IMR-90 (cell line): ENCODE measurements around the gene NDP. TPM values are rescaled to one million over a fixed set of nuclear protein-coding genes. Genes with fewer than 3 reads are reported as not detected.

Experiments used
- ATAC-seq: fragments of 200-7000 bp; cut with Tn5 transposase; 2 replicates; pipeline ENCODE4 v1.9.1; 2020; ENCODE audit warnings: low read depth, mild to moderate bottlenecking, moderate library complexity
- BruUV-seq: library from RNA; stranded (reverse); fragments of 400-500 nt; replicated peaks from 2 replicates; lab custom pipeline; 2021; lab: Mats Ljungman, UMichigan
- CTCF ChIA-PET: fragments of 300-600 bp; formaldehyde crosslinking; extraction: SDS; loops from one replicate; lab custom pipeline; 2021; ENCODE audit warnings: antibody characterized with exemption; lab: Yijun Ruan, JAX
- POLR2A ChIA-PET: fragments of 300-600 bp; sonication (Branson Sonifier 250); formaldehyde crosslinking; loops from one replicate; lab custom pipeline; 2022; ENCODE audit warnings: antibody characterized with exemption; ENCODE audit not compliant: unreplicated experiment; lab: Charles Lee
- DNase-seq: peaks from one replicate; pipeline ENCODE4 v3.0.0; 2013
- H2AFZ ChIP-seq: replicated peaks from 2 replicates; pipeline ENCODE3; 2013; ENCODE audit warnings: low read length, mild to moderate bottlenecking; ENCODE audit not compliant: poor library complexity
- H2AK5ac ChIP-seq: 2 replicates; pipeline ENCODE4 v1.6.1; 2013; ENCODE audit warnings: low read depth, low read length, inconsistent platforms
- H2AK9ac ChIP-seq: replicated peaks from 2 replicates; pipeline ENCODE3; 2013; ENCODE audit warnings: mild to moderate bottlenecking, low read depth, low read length, moderate library complexity; ENCODE audit not compliant: poor library complexity
- H2BK120ac ChIP-seq: 2 replicates; pipeline ENCODE4 v1.6.1; 2013; ENCODE audit warnings: low read depth, low read length, inconsistent platforms
- H2BK15ac ChIP-seq: 3 replicates; pipeline ENCODE4 v1.6.1; 2013; ENCODE audit warnings: low read depth, low read length, inconsistent platforms
- H2BK20ac ChIP-seq: 2 replicates; pipeline ENCODE4 v1.6.1; 2013; ENCODE audit warnings: low read depth, mild to moderate bottlenecking, inconsistent platforms, low read length, moderate library complexity
- H2BK5ac ChIP-seq: 2 replicates; pipeline ENCODE4 v1.6.1; 2013; ENCODE audit warnings: mild to moderate bottlenecking, low read depth, low read length, inconsistent platforms; ENCODE audit not compliant: poor library complexity, severe bottlenecking
- H3K14ac ChIP-seq: replicated peaks from 2 replicates; pipeline ENCODE4 v1.6.1; 2013; ENCODE audit warnings: low read depth, low read length, inconsistent platforms
- H3K18ac ChIP-seq: 2 replicates; pipeline ENCODE4 v1.6.1; 2013; ENCODE audit warnings: low read depth, low read length, control low read depth
- H3K23ac ChIP-seq: 2 replicates; pipeline ENCODE4 v1.6.1; 2013; ENCODE audit warnings: low read depth, low read length, inconsistent platforms
- H3K27ac ChIP-seq: 2 replicates; pipeline ENCODE4 v1.5.1; 2013; ENCODE audit warnings: mild to moderate bottlenecking, control low read depth, low read length; ENCODE audit not compliant: insufficient read depth
- H3K27me3 ChIP-seq: 2 replicates; pipeline ENCODE4 v1.6.1; 2013; ENCODE audit warnings: low read length; ENCODE audit not compliant: control insufficient read depth, insufficient read depth
- H3K36me3 ChIP-seq: 2 replicates; pipeline ENCODE4 v1.6.1; 2013; ENCODE audit warnings: low read length, mixed read lengths; ENCODE audit not compliant: control insufficient read depth, insufficient read depth
- H3K4ac ChIP-seq: 2 replicates; pipeline ENCODE4 v1.6.1; 2013; ENCODE audit warnings: low read depth, low read length, inconsistent platforms
- H3K4me1 ChIP-seq: 2 replicates; pipeline ENCODE4 v1.6.1; 2013; ENCODE audit warnings: low read length, mixed read lengths; ENCODE audit not compliant: control insufficient read depth, insufficient read depth
- H3K4me2 ChIP-seq: 2 replicates; pipeline ENCODE4 v1.6.1; 2013; ENCODE audit warnings: low read depth, mild to moderate bottlenecking, control low read depth, low read length, moderate library complexity
- H3K4me3 ChIP-seq: 2 replicates; pipeline ENCODE4 v1.5.1; 2013; ENCODE audit warnings: low read depth, mild to moderate bottlenecking, control low read depth, low read length, moderate library complexity; ENCODE audit not compliant: insufficient read depth
- H3K56ac ChIP-seq: 2 replicates; pipeline ENCODE4 v1.6.1; 2013; ENCODE audit warnings: low read length, inconsistent platforms; ENCODE audit not compliant: insufficient read depth; ENCODE audit errors: extremely low read depth
- H3K79me1 ChIP-seq, 2 experiments: 2 replicates each; pipeline ENCODE4 v1.6.1; 2013; ENCODE audit warnings: low read length in 2 of 2, inconsistent platforms in 1 of 2, low read depth in 1 of 2
- H3K9ac ChIP-seq: 2 replicates; pipeline ENCODE4 v1.6.1; 2013; ENCODE audit warnings: low read depth, low read length, control low read depth
- H3K9me1 ChIP-seq: 2 replicates; pipeline ENCODE4 v1.6.1; 2013; ENCODE audit warnings: low read length, inconsistent platforms; ENCODE audit not compliant: insufficient read depth
- H3K9me3 ChIP-seq: 2 replicates; pipeline ENCODE4 v1.6.1; 2013; ENCODE audit warnings: low read length; ENCODE audit not compliant: control insufficient read depth, insufficient read depth
- H4K20me1 ChIP-seq: 2 replicates; pipeline ENCODE4 v1.6.1; 2013; ENCODE audit warnings: low read length, inconsistent platforms; ENCODE audit not compliant: insufficient read depth
- H4K5ac ChIP-seq: 2 replicates; pipeline ENCODE4 v1.6.1; 2013; ENCODE audit warnings: mild to moderate bottlenecking, low read depth, low read length, control low read depth
- H4K8ac ChIP-seq, 2 experiments: 2 replicates each; pipeline ENCODE4 v1.6.1; 2013; ENCODE audit warnings: low read depth in 2 of 2, low read length in 2 of 2, control low read depth in 1 of 2, inconsistent platforms in 1 of 2
- H4K91ac ChIP-seq: 2 replicates; pipeline ENCODE4 v1.6.1; 2013; ENCODE audit warnings: low read depth, low read length, inconsistent platforms; ENCODE audit not compliant: insufficient read depth
- BHLHE40 ChIP-seq: fragments of 150-350 bp; IDR thresholded peaks from 2 replicates; pipeline ENCODE4 v1.6.1; 2016; ENCODE audit warnings: mild to moderate bottlenecking, low read depth, low read length
- FOS ChIP-seq: fragments of 150-350 bp; IDR thresholded peaks from 2 replicates; pipeline ENCODE4 v1.6.1; 2016; ENCODE audit warnings: low read depth, low read length
- MAFK ChIP-seq: IDR thresholded peaks from 2 replicates; pipeline ENCODE4 v1.6.1; 2012; ENCODE audit warnings: low read depth, low read length, improper control_type of control experiment
- NFE2L2 ChIP-seq: fragments of 150-350 bp; IDR thresholded peaks from 2 replicates; pipeline ENCODE4 v1.6.1; 2016; ENCODE audit warnings: low read depth, mild to moderate bottlenecking, low read length
- RAD21 ChIP-seq: IDR thresholded peaks from 2 replicates; pipeline ENCODE4 v1.6.1; 2012; ENCODE audit warnings: low read length, improper control_type of control experiment
- RFX5 ChIP-seq: IDR thresholded peaks from 2 replicates; pipeline ENCODE4 v1.8.0; 2012; ENCODE audit warnings: low read depth, mild to moderate bottlenecking, low read length, moderate library complexity
- USF2 ChIP-seq: fragments of 150-350 bp; IDR thresholded peaks from 2 replicates; pipeline ENCODE4 v1.6.1; 2017; ENCODE audit warnings: mild to moderate bottlenecking, antibody characterized with exemption, low read length, low read depth
- WGBS, 2 experiments: methylation state at CpG; one replicate each; pipeline versions ENCODE4 v1.1.5 to v1.1.7; 2013; ENCODE audit warnings: missing lambda C conversion rate in 2 of 2; ENCODE audit not compliant: insufficient read length in 1 of 2; ENCODE audit errors: extremely low coverage in 2 of 2; 5-methylcytosine and 5-hydroxymethylcytosine counted together
- dilution Hi-C: fragments of 300-500 bp; cut with HindIII; formaldehyde crosslinking; loops from one replicate; pipeline ENCODE4 v1.14.3; 2018; ENCODE audit warnings: low sequenced_read_pairs; ENCODE audit not compliant: unreplicated experiment
- in situ Hi-C: fragments of 300-500 bp; cut with MboI; formaldehyde crosslinking; loops from 3 replicates; pipeline ENCODE4 v1.14.3; 2019; ENCODE audit warnings: low sequenced_read_pairs, inconsistent platforms, mixed read lengths
- intact Hi-C: fragments of 100-400 bp; cut with micrococcal nuclease; formaldehyde crosslinking; loops from 2 replicates; pipeline ENCODE4 v1.10.0; 2022
- polyA plus RNA-seq, 3 experiments: library from polyadenylated mRNA; depleted of rRNA; stranded (reverse); fragments of >200 nt; gene quantifications; 2 replicates each; pipeline ENCODE4 v1.2.3, GENCODE V29; 2012; ENCODE audit warnings: low replicate concordance in 1 of 3
- total RNA-seq: library from RNA; depleted of rRNA; stranded (reverse); fragments of >200 nt; gene quantifications from 2 replicates; pipeline ENCODE4 v1.2.3, GENCODE V29; 2012

NDP gene
- total and polyA plus RNA-seq, 2 of the 4 experiments (the other 2 are of a cell fraction): 0.36 to 0.39 TPM

GRCh38 chrX:44010626-44011025, 37.4 kb upstream of the NDP start:
- H3K79me1 ChIP-seq: no peaks in the 10 kb centered on the region
- POLR2A ChIA-PET: no interaction called here
- H3K18ac ChIP-seq: no peak overlapping the region
- ATAC-seq (no peak), DNase-seq (no peak)
- H3K4me3 ChIP-seq: no peak overlapping the region
- H2BK120ac ChIP-seq: no peak overlapping the region
- no peak overlapping the region for H2AK9ac ChIP-seq
- intact Hi-C loops: no loop called here
- H3K4ac ChIP-seq: no peak overlapping the region
- no peak for TF ChIP-seq RFX5
- no peak for TF ChIP-seq FOS
- no peak for TF ChIP-seq RAD21
- no peak for TF ChIP-seq MAFK
- TF ChIP-seq BHLHE40: no peak
- no peak for TF ChIP-seq NFE2L2
- no peak for TF ChIP-seq USF2
- H3K9me3 ChIP-seq: no peaks in the 10 kb centered on the region
- no peak overlapping the region for H4K91ac ChIP-seq
- H3K56ac ChIP-seq: no peak overlapping the region
- no peak overlapping the region for H2AK5ac ChIP-seq
- no peak overlapping the region for H3K9ac ChIP-seq
- WGBS, 2 experiments: no CpG with 5 or more reads among the region's 2 CpGs
- no peak overlapping the region for H3K4me2 ChIP-seq
- no peak overlapping the region for H2BK20ac ChIP-seq
- no peak overlapping the region for H2AFZ ChIP-seq
- no peaks in the 10 kb centered on the region for H4K20me1 ChIP-seq
- CTCF ChIA-PET: no interaction called here
- in situ Hi-C loops: no loop called here
- no TSS peak for BruUV-seq
- H3K14ac ChIP-seq: no peak overlapping the region
- H4K8ac ChIP-seq: no peak overlapping the region
- dilution Hi-C loops: no loop called here
- H3K23ac ChIP-seq: no peak overlapping the region
- no peaks in the 10 kb centered on the region for H3K9me1 ChIP-seq
- no peaks in the 10 kb centered on the region for H3K36me3 ChIP-seq
- no peaks in the 10 kb centered on the region for H3K27me3 ChIP-seq
- no peak overlapping the region for H3K27ac ChIP-seq
- H2BK5ac ChIP-seq: no peak overlapping the region
- no peak overlapping the region for H4K5ac ChIP-seq
- no peaks in the 10 kb centered on the region for H3K4me1 ChIP-seq
- no peak overlapping the region for H2BK15ac ChIP-seq
